Measurements from ENCODE around the gene EP400. TPM values are rescaled to one million over a fixed set of nuclear protein-coding genes. Genes with fewer than 3 reads are reported as not detected.
A peak's percentile ranks its signal among the peaks of the same experiment; 100 is the strongest.

The EP400 gene
- total and polyA plus RNA-seq, 12 donors: 6.6 to 20.5 (median 18.9) TPM

- Histone ChIP-seq H3K36me3 (peaks cover 0 to 67% (median 8%) of the 10 kb centered on the region in 9 donors), H3K27me3 (no peaks in the 10 kb centered on the region), H3K4me1 (peaks cover 0 to 10% (median 0%) of the 10 kb centered on the region in 9 donors), H3K9me3 (no peaks in the 10 kb centered on the region), H3K4me3 (no peak overlapping the region), H3K27ac (no peak overlapping the region)
- ATAC-seq (no peak), DNase-seq (no peak)
- intact Hi-C loops (cut with DNase I): no loop called here
- WGBS, 2 donors: 95 to 97% methylated on average over 16 of the region's 16 CpGs
- TF ChIP-seq CTCF (IDR thresholded peaks at IDR 0.05): no peak
Observed at GRCh38 chr12:132094269-132094891, 144.6 kb downstream of the EP400 start.

- WGBS, 2 donors: 93 to 95% methylated on average over 11 of the region's 11 CpGs
- no peak for ATAC-seq
Observed at GRCh38 chr12:132095520-132096409, 146.0 kb downstream of the EP400 start.

GRCh38 chr12:132099739-132100138 lies 150.0 kb downstream of the EP400 start:
- Histone ChIP-seq H3K4me3 (no peak overlapping the region), H3K9me3 (no peaks in the 10 kb centered on the region), H3K4me1 (peaks cover 0 to 5% (median 0%) of the 10 kb centered on the region in 9 donors), H3K27me3 (no peaks in the 10 kb centered on the region), H3K27ac (no peak overlapping the region), H3K36me3 (peaks cover 0 to 55% (median 0%) of the 10 kb centered on the region in 9 donors)
- DNase-seq (no peak), ATAC-seq (peak in 1 of 8 donors; percentile 28)
- WGBS, 2 donors: 86 to 90% methylated on average over 12 of the region's 12 CpGs
- TF ChIP-seq CTCF (IDR thresholded peaks at IDR 0.05): no peak
- intact Hi-C loops (cut with DNase I): no loop called here

More at GRCh38 chr12:132095520-132096409, 146.0 kb downstream of the EP400 start:
- Histone ChIP-seq H3K4me3 (no peak overlapping the region), H3K9me3 (no peaks in the 10 kb centered on the region), H3K36me3 (peaks cover 0 to 74% (median 8%) of the 10 kb centered on the region in 9 donors), H3K27me3 (no peaks in the 10 kb centered on the region), H3K4me1 (peaks cover 0 to 5% (median 0%) of the 10 kb centered on the region in 9 donors), H3K27ac (peak overlapping the region in 1 of 10 donors; percentile 8)
- TF ChIP-seq CTCF (IDR thresholded peaks at IDR 0.05): no peak
- no peak for DNase-seq
- intact Hi-C loops (cut with DNase I): no loop called here

GRCh38 chr12:132100306-132101065 lies 150.7 kb downstream of the EP400 start:
- H3K36me3 ChIP-seq: peaks cover 0 to 61% (median 0%) of the 10 kb centered on the region in 9 donors
- intact Hi-C loops (cut with DNase I): no loop called here

More at GRCh38 chr12:132100306-132101065, 150.7 kb downstream of the EP400 start:
- ATAC-seq (peak in 2 of 8 donors; percentile 21 to 33), DNase-seq (no peak)
- Histone ChIP-seq H3K27ac (no peak overlapping the region), H3K4me3 (no peak overlapping the region), H3K9me3 (no peaks in the 10 kb centered on the region), H3K4me1 (peaks cover 0 to under 1% (median 0%) of the 10 kb centered on the region in 9 donors), H3K27me3 (no peaks in the 10 kb centered on the region)
- no peak for TF ChIP-seq CTCF (IDR thresholded peaks at IDR 0.05)
- 94 to 95% methylated on average over 13 of the region's 13 CpGs for WGBS, 2 donors

Measured in heart right ventricle (tissue), 16 donors.